ENCODE results near the gene PXK.

GRCh38 chr3:58355179-58355578 is 22.5 kb downstream of the PXK start:
- TF ChIP-seq CTCF (IDR thresholded peaks at IDR 0.05) = no peak
- no peak for TF ChIP-seq POLR2A (IDR thresholded peaks at IDR 0.05)
